HepG2 (cell line): ENCODE data around the gene C19orf38. TPM values are rescaled to one million over a fixed set of nuclear protein-coding genes. Genes with fewer than 3 reads are reported as not detected.

Source experiments
- ATAC-seq: fragments of 200-7000 bp; cut with Tn5 transposase; 3 replicates; pipeline ENCODE4 v1.9.1; 2020; ENCODE audit warnings: mild to moderate bottlenecking, moderate library complexity
- BruUV-seq: library from RNA; stranded (reverse); fragments of 400-500 nt; replicated peaks from 2 replicates; lab custom pipeline; 2021; lab: Mats Ljungman, UMichigan
- CTCF ChIA-PET: fragments of 300-600 bp; formaldehyde crosslinking; extraction: SDS; loops from one replicate; lab custom pipeline; 2021; ENCODE audit warnings: low total read pairs, inconsistent platforms, low intra/inter-chr PET ratio; lab: Yijun Ruan, JAX
- POLR2A ChIA-PET: fragments of 350-600 bp; sonication (Branson Sonifier 250); formaldehyde crosslinking; loops from one replicate; lab custom pipeline; 2020; ENCODE audit warnings: antibody characterized with exemption, inconsistent platforms; lab: Yijun Ruan, JAX
- DNase-seq: peaks from one replicate; pipeline ENCODE4 v3.0.0-alpha.2; 2015; ENCODE audit warnings: low spot score
- FAIRE-seq: peaks from 3 replicates; lab custom pipeline; 2011; peaks lifted over from hg19 to GRCh38; lab: Jason Lieb, UNC
- H2AFZ ChIP-seq: one replicate; pipeline ENCODE4 v1.6.1; 2011; ENCODE audit warnings: low read length, inconsistent platforms
- H3K27ac ChIP-seq: fragments of 300-600 bp; 3 replicates; pipeline ENCODE4 v1.8.0; 2011; ENCODE audit warnings: mixed run types, mild to moderate bottlenecking, mixed read lengths, low read length, inconsistent platforms; ENCODE audit not compliant: insufficient read depth; ENCODE audit errors: extremely low read length
- H3K27me3 ChIP-seq, 2 experiments: fragments of 200-600 bp in 1 of 2; 2 replicates in 1 of 2; 3 replicates in 1 of 2; pipeline versions ENCODE4 v1.6.0 to v1.8.0; 2011; ENCODE audit warnings: low read length in 2 of 2, mild to moderate bottlenecking in 2 of 2, moderate library complexity in 2 of 2, inconsistent platforms in 1 of 2; ENCODE audit not compliant: insufficient read depth in 2 of 2, control insufficient read depth in 1 of 2
- H3K36me3 ChIP-seq, 2 experiments: fragments of 200-600 bp in 1 of 2; replicated peaks in 1 of 2; 2 replicates in 1 of 2; 3 replicates in 1 of 2; pipeline versions ENCODE4 v1.5.1 to v1.8.0; 2011; ENCODE audit warnings: low read length in 2 of 2, inconsistent platforms in 1 of 2; ENCODE audit not compliant: insufficient read depth in 2 of 2, control insufficient read depth in 1 of 2
- H3K4me1 ChIP-seq: 2 replicates; pipeline ENCODE4 v1.5.1; 2012; ENCODE audit warnings: low read length, inconsistent platforms; ENCODE audit not compliant: insufficient read depth
- H3K4me2 ChIP-seq: 2 replicates; pipeline ENCODE4 v1.6.0; 2011; ENCODE audit warnings: low read depth, low read length, inconsistent platforms
- H3K4me3 ChIP-seq, 3 experiments: fragments of 200-600 bp in 1 of 3; sonication (generic), shearing (Covaris generic) in 1 of 3; replicated peaks in 1 of 3; 2 replicates each; pipeline ENCODE4 v1.5.1; 2011 to 2016; ENCODE audit warnings: low read length in 3 of 3, inconsistent platforms in 2 of 3, low read depth in 2 of 3, mild to moderate bottlenecking in 2 of 3, control low read depth in 1 of 3, mixed read lengths in 1 of 3; ENCODE audit not compliant: insufficient read depth in 1 of 3
- H3K79me2 ChIP-seq: one replicate; pipeline ENCODE4 v1.6.1; 2011; ENCODE audit warnings: low read length, inconsistent platforms; ENCODE audit not compliant: insufficient read depth
- H3K9ac ChIP-seq: 2 replicates; pipeline ENCODE4 v1.6.0; 2011; ENCODE audit warnings: mild to moderate bottlenecking, low read depth, low read length, inconsistent platforms; ENCODE audit not compliant: insufficient read depth
- H3K9me3 ChIP-seq: 2 replicates; pipeline ENCODE4 v1.5.1; 2012; ENCODE audit warnings: mild to moderate bottlenecking, low read length
- H4K20me1 ChIP-seq: 2 replicates; pipeline ENCODE4 v1.6.0; 2011; ENCODE audit warnings: inconsistent platforms, mild to moderate bottlenecking, low read length, moderate library complexity; ENCODE audit not compliant: insufficient read depth
- RBM22 ChIP-seq: fragments of 200-400 bp; formaldehyde crosslinking; optimal IDR thresholded peaks from 2 replicates; pipeline ENCODE3; 2017; ENCODE audit warnings: mild to moderate bottlenecking, low read length, moderate library complexity
- TAF1 ChIP-seq: sonication (generic); formaldehyde crosslinking; IDR thresholded peaks from 2 replicates; pipeline ENCODE4 v1.4.0; 2020; ENCODE audit warnings: missing genetic modification reagents
- ZNF460 ChIP-seq: sonication (generic); formaldehyde crosslinking; IDR thresholded peaks from 2 replicates; pipeline ENCODE4 v1.5.1; 2020; ENCODE audit warnings: missing genetic modification reagents, mild to moderate bottlenecking, borderline replicate concordance
- ZNF687 ChIP-seq: sonication (generic); formaldehyde crosslinking; IDR thresholded peaks from 2 replicates; pipeline ENCODE4 v1.5.1; 2020; ENCODE audit warnings: mild to moderate bottlenecking, missing genetic modification reagents, moderate library complexity
- ZNF777 ChIP-seq: sonication (generic); formaldehyde crosslinking; IDR thresholded peaks from 2 replicates; pipeline ENCODE4 v1.4.0; 2020; ENCODE audit warnings: missing genetic modification reagents
- WGBS: methylation state at CpG from one replicate; pipeline ENCODE4 v1.1.6; 2017; ENCODE audit warnings: low lambda C conversion rate; 5-methylcytosine and 5-hydroxymethylcytosine counted together
- in situ Hi-C: cut with HindIII; loops from 2 replicates; pipeline ENCODE4 v1.10.0; 2017; ENCODE audit warnings: low pct_unique_long_range_greater_than_20kb; ENCODE audit not compliant: extremely low pct_ligation_motif_present
- intact Hi-C: fragments of 100-400 bp; cut with micrococcal nuclease; formaldehyde crosslinking; loops from one replicate; pipeline ENCODE4 v1.10.0; 2022; ENCODE audit not compliant: unreplicated experiment
- polyA plus RNA-seq, 8 experiments: library from polyadenylated mRNA; depleted of rRNA in 3 of 8; stranded (reverse) in 7 of 8; unstranded in 1 of 8; fragments of >200 nt; fragmentation: Illumina TruSeq in 4 of 8; extraction: Trizol in 4 of 8; gene quantifications; 2 replicates each; pipeline versions ENCODE4 v1.2.1 to v1.2.3, GENCODE V29; 2011 to 2016; ENCODE audit warnings: low read depth in 4 of 8, missing spikeins in 1 of 8, mixed read lengths in 1 of 8; ENCODE audit not compliant: insufficient read depth in 1 of 8
- total RNA-seq, 5 experiments: library from RNA; depleted of rRNA; stranded (reverse); fragments of >200 nt; fragmentation: Illumina TruSeq; extraction: Trizol; gene quantifications; 2 replicates each; pipeline ENCODE4 v1.2.3, GENCODE V29; 2016; ENCODE audit warnings: low read depth in 1 of 5

The C19orf38 gene
- total and polyA plus RNA-seq, 2 of the 13 experiments (the other 11 are each of a cell fraction or from before 2014, with no cell fraction given): 0.11 TPM; not detected in 1

GRCh38 chr19:10874024-10874423 is 25.8 kb downstream of the C19orf38 start:
- FAIRE-seq: no peak
- WGBS: 76% methylated on average over 1 of the region's 1 CpG
- Histone ChIP-seq H3K4me3 (no peak overlapping the region), H3K36me3 (peaks cover 0 to 2% of the 10 kb centered on the region in 2 experiments; a peak in 1 of 5 replicates), H3K9ac (no peak overlapping the region), H3K4me2 (peak overlapping the region; percentile 27; the same call in 1 of the 2 replicates), H3K27me3 (no peaks in the 10 kb centered on the region), H2AFZ (no peak overlapping the region), H3K79me2 (peaks cover 56% of the 10 kb centered on the region), H3K9me3 (no peaks in the 10 kb centered on the region), H4K20me1 (no peaks in the 10 kb centered on the region), H3K4me1 (peaks cover 71% of the 10 kb centered on the region), H3K27ac (no peak overlapping the region)
- TF ChIP-seq RBM22 (no peak), ZNF460 (CRISPR knock-in tag) (peak; percentile 34; the same call in 1 of the 2 replicates), ZNF777 (CRISPR knock-in tag) (no peak)
- DNase-seq: no peak
- ChIA-PET POLR2A (interaction anchor here (0.6 kb wide), 1 partner anchor 330 kb away, joined by 3 read pairs; no protein-coding TSS in a partner anchor), CTCF (no interaction called here)
- no peak for ATAC-seq
- intact Hi-C loops: loop anchor here (10.0 kb wide), 1 partner anchor 51 kb away; the partner anchor contains the start of genes TIMM29 and YIPF2
- BruUV-seq: no TSS peak
- in situ Hi-C loops: no loop called here

GRCh38 chr19:10876459-10877240 is 28.4 kb downstream of the C19orf38 start:
- no TSS peak for BruUV-seq
- H3K36me3 ChIP-seq: peaks cover 0 to 6% of the 10 kb centered on the region in 2 experiments; a peak in 2 of 5 replicates
- peaks cover 83% of the 10 kb centered on the region for H3K4me1 ChIP-seq
- H3K27me3 ChIP-seq: no peaks in the 10 kb centered on the region
- CTCF ChIA-PET: no interaction called here
- H3K79me2 ChIP-seq: peaks cover 82% of the 10 kb centered on the region
- in situ Hi-C loops (no loop called here), intact Hi-C loops (loop anchor here (10.0 kb wide), 1 partner anchor 48 kb away; the partner anchor contains the start of genes TIMM29 and YIPF2)
- TF ChIP-seq TAF1 (no peak), ZNF687 (CRISPR knock-in tag) (peak; percentile 27; the same call in 1 of the 2 replicates)
- no peak for DNase-seq
- POLR2A ChIA-PET: interaction anchor here (1.2 kb wide), 1 partner anchor 41 kb away, joined by 4 read pairs; the partner anchor contains the start of gene TMED1
- 94% methylated on average over 8 of the region's 10 CpGs for WGBS
- no peak overlapping the region for H3K9ac ChIP-seq
- no peak overlapping the region for H3K4me3 ChIP-seq
- H3K27ac ChIP-seq: peak overlapping the region; percentile 39
- no peak for ATAC-seq
- no peaks in the 10 kb centered on the region for H4K20me1 ChIP-seq
- H3K9me3 ChIP-seq: no peaks in the 10 kb centered on the region
- H3K4me2 ChIP-seq: no peak overlapping the region; the same call in 1 of the 2 replicates
- no peak overlapping the region for H2AFZ ChIP-seq
- FAIRE-seq: no peak
